ENCODE results near the gene PTPN6. TPM values are rescaled to one million over a fixed set of nuclear protein-coding genes. Genes with fewer than 3 reads are reported as not detected.
A peak's percentile ranks its signal among the peaks of the same experiment; 100 is the strongest.

The PTPN6 gene
- total and polyA plus RNA-seq, 9 donors = 4.6 to 25.3 (median 9.8) TPM

DNA sequence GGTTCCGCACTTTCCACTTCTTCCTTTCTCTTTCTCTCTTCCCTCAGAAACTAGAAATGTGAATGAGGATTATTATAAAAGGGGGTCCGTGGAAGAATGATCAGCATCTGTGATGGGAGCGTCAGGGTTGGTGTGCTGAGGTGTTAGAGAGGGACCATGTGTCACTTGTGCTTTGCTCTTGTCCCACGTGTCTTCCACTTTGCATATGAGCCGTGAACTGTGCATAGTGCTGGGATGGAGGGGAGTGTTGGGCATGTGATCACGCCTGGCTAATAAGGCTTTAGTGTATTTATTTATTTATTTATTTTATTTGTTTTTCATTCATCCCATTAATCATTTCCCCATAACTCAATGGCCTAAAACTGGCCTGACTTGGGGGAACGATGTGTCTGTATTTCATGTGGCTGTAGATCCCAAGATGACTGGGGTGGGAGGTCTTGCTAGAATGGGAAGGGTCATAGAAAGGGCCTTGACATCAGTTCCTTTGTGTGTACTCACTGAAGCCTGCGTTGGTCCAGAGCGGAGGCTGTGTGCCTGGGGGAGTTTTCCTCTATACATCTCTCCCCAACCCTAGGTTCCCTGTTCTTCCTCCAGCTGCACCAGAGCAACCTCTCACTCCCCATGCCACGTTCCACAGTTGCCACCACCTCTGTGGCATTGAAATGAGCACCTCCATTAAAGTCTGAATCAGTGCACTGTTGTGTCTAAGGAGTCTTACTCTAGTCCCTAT, 28.0 kb upstream of the PTPN6 start:
- Histone ChIP-seq H3K36me3 (no peaks in the 10 kb centered on the region), H3K9me3 (no peaks in the 10 kb centered on the region), H3K4me3 (no peak overlapping the region), H3K27ac (peak overlapping the region in 1 of 2 donors; percentile 95), H3K27me3 (no peaks in the 10 kb centered on the region), H3K4me1 (ENCODE audit: insufficient read depth) (peaks cover 15% of the 10 kb centered on the region)
- intact Hi-C loops (cut with DNase I) = loop anchor here in 1 of 4 donors (5.0 kb wide), 1 partner anchor 189 kb away; no protein-coding TSS in a partner anchor
- TF ChIP-seq POLR2A (IDR thresholded peaks at IDR 0.05) (no peak), EP300 (IDR thresholded peaks at IDR 0.05) (no peak)
- TF ChIP-seq, protein P1, sequence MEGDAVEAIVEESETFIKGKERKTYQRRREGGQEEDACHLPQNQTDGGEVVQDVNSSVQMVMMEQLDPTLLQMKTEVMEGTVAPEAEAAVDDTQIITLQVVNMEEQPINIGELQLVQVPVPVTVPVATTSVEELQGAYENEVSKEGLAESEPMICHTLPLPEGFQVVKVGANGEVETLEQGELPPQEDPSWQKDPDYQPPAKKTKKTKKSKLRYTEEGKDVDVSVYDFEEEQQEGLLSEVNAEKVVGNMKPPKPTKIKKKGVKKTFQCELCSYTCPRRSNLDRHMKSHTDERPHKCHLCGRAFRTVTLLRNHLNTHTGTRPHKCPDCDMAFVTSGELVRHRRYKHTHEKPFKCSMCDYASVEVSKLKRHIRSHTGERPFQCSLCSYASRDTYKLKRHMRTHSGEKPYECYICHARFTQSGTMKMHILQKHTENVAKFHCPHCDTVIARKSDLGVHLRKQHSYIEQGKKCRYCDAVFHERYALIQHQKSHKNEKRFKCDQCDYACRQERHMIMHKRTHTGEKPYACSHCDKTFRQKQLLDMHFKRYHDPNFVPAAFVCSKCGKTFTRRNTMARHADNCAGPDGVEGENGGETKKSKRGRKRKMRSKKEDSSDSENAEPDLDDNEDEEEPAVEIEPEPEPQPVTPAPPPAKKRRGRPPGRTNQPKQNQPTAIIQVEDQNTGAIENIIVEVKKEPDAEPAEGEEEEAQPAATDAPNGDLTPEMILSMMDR (IDR thresholded peaks at IDR 0.05) = no peak
- DNase-seq = peak in 1 of 5 donors; percentile 23
- WGBS, 3 donors = 66 to 70% (median 70%) methylated on average over 10 of the region's 10 CpGs

DNA sequence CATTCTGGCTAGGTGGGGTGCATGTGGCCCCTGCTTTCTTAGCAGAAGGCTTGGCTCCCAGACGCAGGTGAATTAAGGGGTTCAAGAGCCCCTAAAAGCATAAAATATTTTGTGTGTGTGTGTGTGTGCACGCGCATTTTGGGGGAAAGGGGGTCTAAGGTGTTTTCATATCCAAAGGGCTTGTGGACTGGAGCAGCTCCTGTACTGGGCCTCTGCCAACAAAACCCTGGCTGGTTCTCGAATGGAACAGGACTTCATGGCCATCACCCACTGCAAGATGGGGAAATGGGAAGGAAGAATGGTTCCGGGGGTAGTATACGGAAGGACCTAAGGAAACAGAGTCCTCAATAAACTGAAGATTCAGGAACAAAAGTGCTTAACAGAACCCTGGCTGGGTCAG, 27.3 kb upstream of the PTPN6 start:
- Histone ChIP-seq H3K9me3 (no peaks in the 10 kb centered on the region), H3K36me3 (no peaks in the 10 kb centered on the region), H3K27me3 (no peaks in the 10 kb centered on the region), H3K4me1 (ENCODE audit: insufficient read depth) (peaks cover 15% of the 10 kb centered on the region), H3K27ac (peak overlapping the region in 1 of 2 donors; percentile 95), H3K4me3 (no peak overlapping the region)
- intact Hi-C loops (cut with DNase I) = loop anchor here in 1 of 4 donors (2.0 to 5.0 kb wide), 2 partner anchors 41 to 188 kb away; no protein-coding TSS in a partner anchor
- TF ChIP-seq POLR2A (IDR thresholded peaks at IDR 0.05) = no peak
- TF ChIP-seq, protein P1 (IDR thresholded peaks at IDR 0.05) = no peak
- TF ChIP-seq EP300 (IDR thresholded peaks at IDR 0.05) = no peak
- DNase-seq = peak in 3 of 5 donors; percentile 44 to 66 (median 56)
- 33 to 44% (median 35%) methylated on average over 6 of the region's 6 CpGs for WGBS, 3 donors

DNA sequence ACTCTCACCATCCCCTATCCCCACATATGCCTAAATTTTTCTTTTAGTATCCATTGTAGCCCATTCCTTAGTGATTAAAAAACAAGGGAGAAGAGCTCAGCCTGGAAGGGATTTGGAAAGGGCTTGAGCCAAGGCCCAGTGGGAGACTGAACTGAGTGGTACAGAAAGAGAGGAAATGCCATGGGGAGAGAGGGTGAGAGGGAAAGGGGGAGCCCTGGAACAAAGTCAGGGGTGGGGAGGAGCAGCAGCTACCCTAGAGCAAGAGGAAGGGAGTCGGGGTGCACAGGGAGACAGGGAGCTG, 26.0 kb upstream of the PTPN6 start:
- Histone ChIP-seq H3K4me1 (ENCODE audit: insufficient read depth) (peaks cover 19% of the 10 kb centered on the region), H3K27me3 (no peaks in the 10 kb centered on the region), H3K4me3 (peak overlapping the region; percentile 74), H3K9me3 (no peaks in the 10 kb centered on the region), H3K27ac (peak overlapping the region; percentile 95 to 99), H3K36me3 (no peaks in the 10 kb centered on the region)
- WGBS, 3 donors = 0 to 10% (median 4%) methylated on average over 1 of the region's 1 CpG
- no peak for DNase-seq
- intact Hi-C loops (cut with DNase I) = loop anchor here in 2 of 4 donors (2.0 to 5.0 kb wide), 2 partner anchors 40 to 53 kb away; partner anchors contain the start of gene SPSB2 (in 1 of the 2)
- TF ChIP-seq POLR2A (IDR thresholded peaks at IDR 0.05) (no peak), EP300 (IDR thresholded peaks at IDR 0.05) (no peak)
- TF ChIP-seq, protein P1 (IDR thresholded peaks at IDR 0.05) = no peak

DNA sequence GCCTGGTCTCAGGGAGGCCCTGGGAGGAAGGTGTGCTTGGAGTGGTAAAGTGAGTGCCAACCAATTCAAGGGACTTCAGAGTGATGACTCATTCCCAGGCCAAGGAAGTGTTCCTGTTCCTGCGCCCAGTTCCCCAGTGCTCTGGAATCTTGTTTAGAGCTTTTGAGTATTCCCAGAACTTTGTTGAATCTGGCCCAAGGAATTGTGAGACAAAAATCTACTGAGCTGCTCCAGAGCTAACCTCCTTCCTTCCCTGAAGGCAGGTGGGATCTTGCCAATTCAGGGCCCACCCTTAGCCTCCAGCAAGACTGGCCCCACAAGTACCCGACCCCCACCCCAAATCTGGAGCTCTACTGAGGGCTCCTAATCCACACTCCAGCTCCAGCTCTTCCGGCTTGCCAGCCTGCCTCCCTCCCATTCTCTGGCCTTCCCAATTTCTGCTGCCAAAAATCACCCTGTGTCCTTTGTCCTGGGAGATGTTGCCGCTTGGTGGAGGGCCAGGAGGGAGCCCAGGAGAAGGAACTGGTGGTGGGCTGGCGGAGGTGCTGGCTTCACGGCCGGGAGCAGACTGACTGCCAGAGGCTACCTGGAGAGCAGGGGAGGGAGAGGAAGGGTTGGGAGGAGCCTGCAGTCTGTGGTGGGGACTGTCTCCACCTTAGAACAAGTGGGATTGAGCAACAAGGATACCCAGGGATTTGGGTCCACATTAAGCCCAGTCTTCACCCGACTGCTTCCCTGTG, 25.4 kb upstream of the PTPN6 start:
- Histone ChIP-seq H3K27me3 (no peaks in the 10 kb centered on the region), H3K4me1 (ENCODE audit: insufficient read depth) (peaks cover 20% of the 10 kb centered on the region), H3K9me3 (no peaks in the 10 kb centered on the region), H3K4me3 (peak overlapping the region; percentile 74), H3K27ac (peak overlapping the region; percentile 95 to 99), H3K36me3 (no peaks in the 10 kb centered on the region)
- TF ChIP-seq, protein P1 (IDR thresholded peaks at IDR 0.05) = peak in 1 of 3 donors; percentile 38
- TF ChIP-seq POLR2A (IDR thresholded peaks at IDR 0.05) = peak; percentile 38
- TF ChIP-seq EP300 (IDR thresholded peaks at IDR 0.05) = peak; percentile 5
- DNase-seq = peak; percentile 84 to 86 (median 85)
- intact Hi-C loops (cut with DNase I) = loop anchor here in 2 of 4 donors (2.0 to 5.0 kb wide), 2 partner anchors 39 to 53 kb away; partner anchors contain the start of gene SPSB2 (in 1 of the 2)
- WGBS, 3 donors = 0 to 4% (median 0%) methylated on average over 8 of the region's 8 CpGs
